HEK293 (cell line): ENCODE data around the gene AGMO.

Experiments used
- CTCF ChIP-seq: fragments of 450-650 bp; formaldehyde crosslinking; IDR thresholded peaks from 2 replicates; pipeline ENCODE4 v1.5.1; 2016; ENCODE audit warnings: missing biosample characterization, missing genetic modification characterization
- ZNF792 ChIP-seq: fragments of 450-650 bp; formaldehyde crosslinking; IDR thresholded peaks from 2 replicates; pipeline ENCODE4 v1.5.1; 2016; ENCODE audit warnings: missing biosample characterization, missing genetic modification characterization
- TF ChIP-seq, protein P1 (sequence below): fragments of 450-650 bp; formaldehyde crosslinking; IDR thresholded peaks from 2 replicates; pipeline ENCODE4 v1.5.1; 2017; ENCODE audit warnings: missing biosample characterization, missing genetic modification characterization

DNA sequence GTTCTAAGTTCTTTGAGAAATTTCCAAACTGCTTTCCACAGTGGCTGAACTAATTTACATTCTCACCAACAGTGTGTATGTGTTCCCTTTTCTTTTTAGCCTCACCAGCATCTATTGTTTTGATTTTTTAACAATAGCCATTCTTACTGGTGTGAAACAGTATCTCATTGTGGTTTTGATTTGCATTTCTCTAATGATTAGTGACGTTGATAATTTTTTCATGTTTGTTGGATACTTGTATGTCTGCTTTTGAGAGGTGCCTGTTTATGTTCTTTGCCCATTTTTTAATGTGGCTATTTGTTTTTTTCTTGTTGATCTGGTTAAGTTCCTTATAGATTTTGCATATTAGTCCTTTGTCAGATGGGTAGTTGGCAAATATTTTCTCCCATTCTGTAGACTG lies 191.4 kb downstream of the AGMO start:
- TF ChIP-seq, protein P1, sequence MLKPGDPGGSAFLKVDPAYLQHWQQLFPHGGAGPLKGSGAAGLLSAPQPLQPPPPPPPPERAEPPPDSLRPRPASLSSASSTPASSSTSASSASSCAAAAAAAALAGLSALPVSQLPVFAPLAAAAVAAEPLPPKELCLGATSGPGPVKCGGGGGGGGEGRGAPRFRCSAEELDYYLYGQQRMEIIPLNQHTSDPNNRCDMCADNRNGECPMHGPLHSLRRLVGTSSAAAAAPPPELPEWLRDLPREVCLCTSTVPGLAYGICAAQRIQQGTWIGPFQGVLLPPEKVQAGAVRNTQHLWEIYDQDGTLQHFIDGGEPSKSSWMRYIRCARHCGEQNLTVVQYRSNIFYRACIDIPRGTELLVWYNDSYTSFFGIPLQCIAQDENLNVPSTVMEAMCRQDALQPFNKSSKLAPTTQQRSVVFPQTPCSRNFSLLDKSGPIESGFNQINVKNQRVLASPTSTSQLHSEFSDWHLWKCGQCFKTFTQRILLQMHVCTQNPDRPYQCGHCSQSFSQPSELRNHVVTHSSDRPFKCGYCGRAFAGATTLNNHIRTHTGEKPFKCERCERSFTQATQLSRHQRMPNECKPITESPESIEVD (tag by site-specific recombination) = no peak
- TF ChIP-seq CTCF (tag by site-specific recombination) = no peak
- TF ChIP-seq ZNF792 (tag by site-specific recombination) = no peak
